Activated CD4-positive, alpha-beta memory T cell treated with anti-CD3 and anti-CD28 coated beads for 36 hours (primary cell): ENCODE measurements around the gene TMPRSS5. TPM values are rescaled to one million over a fixed set of nuclear protein-coding genes. Genes with fewer than 3 reads are reported as not detected.

Experiments used
- total RNA-seq, 2 experiments: library from RNA; stranded (reverse); gene quantifications; one replicate each; pipeline ENCODE4 v1.2.3, GENCODE V29; 2021

The TMPRSS5 gene
- total RNA-seq, 2 experiments from 2014 or later, result 1.1 to 1.9 TPM

Other genes with a start within 250 kb of the TMPRSS5 start
- gene DRD2, start 230.9 kb downstream of the TMPRSS5 start, total RNA-seq, result not detected
- gene ZW10, start 67.4 kb upstream of the TMPRSS5 start, total RNA-seq, result 10 to 100 TPM; 14.6 to 15.2 TPM
- not detected for gene CLDN25, start 73.5 kb upstream of the TMPRSS5 start, total RNA-seq
- gene USP28, start 169.3 kb upstream of the TMPRSS5 start, total RNA-seq, result 10 to 100 TPM; 30.6 to 41.7 TPM
- gene HTR3B, start 198.5 kb upstream of the TMPRSS5 start, total RNA-seq, result not detected